Epithelial cell of proximal tubule (primary cell): ENCODE data around the gene WNT5A. TPM values are rescaled to one million over a fixed set of nuclear protein-coding genes. Genes with fewer than 3 reads are reported as not detected.

Experiments used
- DNase-seq: peaks from one replicate; pipeline ENCODE4 v3.0.0-alpha.2; 2011; ENCODE audit warnings: low read depth
- H3K4me3 ChIP-seq: 2 replicates; pipeline ENCODE4 v1.5.1; 2011; ENCODE audit warnings: low read depth, mild to moderate bottlenecking, low read length
- CTCF ChIP-seq: conservative IDR thresholded peaks from 2 replicates; pipeline ENCODE4 v1.5.1; 2012; ENCODE audit warnings: low read depth, mild to moderate bottlenecking, low read length
- total RNA-seq: library from RNA; depleted of rRNA; stranded (reverse); fragments of >200 nt; gene quantifications from 2 replicates; pipeline ENCODE4 v1.2.3, GENCODE V29; 2015

Gene WNT5A
- total RNA-seq, 1 donor from 2014 or later, result 4.4 TPM

- DNase-seq, result no peak
- H3K4me3 ChIP-seq, result no peak overlapping the region
- TF ChIP-seq CTCF, result no peak
Measured at GRCh38 chr3:55473788-55474187, 13.3 kb downstream of the WNT5A start.

GRCh38 chr3:55471522-55472280, 15.4 kb downstream of the WNT5A start:
- no peak for DNase-seq
- no peak for TF ChIP-seq CTCF
- no peak overlapping the region for H3K4me3 ChIP-seq

DNA sequence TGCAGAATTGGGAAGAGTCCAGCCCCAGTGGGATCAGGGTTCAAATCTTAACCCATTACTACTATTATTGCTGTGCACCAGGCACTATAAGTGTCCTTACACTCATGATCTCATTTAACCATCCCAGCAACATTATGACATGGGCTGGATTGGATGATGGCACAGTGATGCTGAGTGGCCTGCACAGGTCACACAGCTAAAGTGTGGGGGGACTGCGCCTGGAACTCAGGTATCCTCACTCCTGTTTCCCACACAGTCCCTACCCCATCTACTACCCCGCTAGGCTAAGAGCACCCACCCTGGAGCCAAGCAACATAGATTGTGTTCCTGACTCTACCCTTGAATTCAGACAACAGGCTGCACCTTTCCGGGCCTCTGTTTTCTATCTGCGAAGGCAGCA, 16.0 kb downstream of the WNT5A start:
- H3K4me3 ChIP-seq, result no peak overlapping the region
- no peak for DNase-seq
- no peak for TF ChIP-seq CTCF

- no peak overlapping the region for H3K4me3 ChIP-seq
- no peak for DNase-seq
- no peak for TF ChIP-seq CTCF
Measured at GRCh38 chr3:55469957-55470526, 17.1 kb downstream of the WNT5A start.

- TF ChIP-seq CTCF, result no peak
- no peak overlapping the region for H3K4me3 ChIP-seq
- DNase-seq, result no peak
Measured at GRCh38 chr3:55468251-55468650, 18.9 kb downstream of the WNT5A start.

GRCh38 chr3:55467099-55467498, 20.0 kb downstream of the WNT5A start:
- no peak overlapping the region for H3K4me3 ChIP-seq
- no peak for DNase-seq
- TF ChIP-seq CTCF, result no peak

DNA sequence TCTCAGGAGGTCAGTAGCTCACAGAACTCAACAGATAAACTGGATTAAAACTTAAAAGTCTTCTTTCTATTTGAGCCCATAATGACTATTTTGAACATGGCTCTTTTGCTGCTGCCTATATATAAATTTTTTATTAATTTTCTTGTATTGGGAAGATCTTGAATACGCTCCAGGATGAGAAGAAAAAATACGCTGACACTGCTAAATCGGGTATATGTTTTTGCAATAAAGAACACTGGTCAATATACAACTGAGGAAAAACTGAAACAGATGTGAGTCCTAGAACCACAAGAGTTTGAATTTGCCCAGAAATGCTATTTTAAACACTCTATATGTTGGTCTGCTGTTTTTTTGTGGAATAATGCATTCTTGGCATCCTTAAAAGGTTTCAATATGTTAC, 20.6 kb downstream of the WNT5A start:
- H3K4me3 ChIP-seq, result no peak overlapping the region
- TF ChIP-seq CTCF, result no peak
- DNase-seq, result no peak
